Endometrial microvascular endothelial cells (primary cell): ENCODE measurements around the gene LMF1. TPM values are rescaled to one million over a fixed set of nuclear protein-coding genes. Genes with fewer than 3 reads are reported as not detected.

Experiments
- in situ Hi-C: cut with HindIII; loops from 2 replicates; pipeline ENCODE4 v1.10.0; 2017; ENCODE audit warnings: low sequenced_read_pairs, low pct_unique_long_range_greater_than_20kb; ENCODE audit errors: inconsistent ontology term
- total RNA-seq: library from RNA; depleted of rRNA; stranded (reverse); fragments of >200 nt; gene quantifications from one replicate; pipeline ENCODE4 v1.2.3, GENCODE V29; 2015; ENCODE audit errors: inconsistent ontology term

LMF1 gene
- total RNA-seq, 1 donor from 2014 or later: 6.3 TPM

GRCh38 chr16:911101-911500 is 59.7 kb downstream of the LMF1 start:
- in situ Hi-C loops: no loop called here

- in situ Hi-C loops: no loop called here
These were observed 60.6 kb downstream of the LMF1 start for GRCh38 chr16:910181-910580.

GRCh38 chr16:909281-910000 is 61.3 kb downstream of the LMF1 start:
- in situ Hi-C loops: no loop called here

- in situ Hi-C loops: no loop called here
These were observed 62.1 kb downstream of the LMF1 start for GRCh38 chr16:908526-909155.

GRCh38 chr16:907842-908241 is 62.9 kb downstream of the LMF1 start:
- in situ Hi-C loops: no loop called here

- in situ Hi-C loops: no loop called here
These were observed 63.4 kb downstream of the LMF1 start for GRCh38 chr16:907361-907760.

GRCh38 chr16:906296-906695 is 64.5 kb downstream of the LMF1 start:
- in situ Hi-C loops: no loop called here

- in situ Hi-C loops: no loop called here
These were observed 68.8 kb downstream of the LMF1 start for GRCh38 chr16:901715-902601.

- in situ Hi-C loops: no loop called here
These were observed 69.6 kb downstream of the LMF1 start for GRCh38 chr16:901149-901548.

- in situ Hi-C loops: no loop called here
These were observed 70.6 kb downstream of the LMF1 start for GRCh38 chr16:900211-900610.

- in situ Hi-C loops: no loop called here
These were observed 71.1 kb downstream of the LMF1 start for GRCh38 chr16:899683-900060.

- in situ Hi-C loops: no loop called here
These were observed 71.8 kb downstream of the LMF1 start for GRCh38 chr16:898761-899682.

- in situ Hi-C loops: no loop called here
These were observed 72.6 kb downstream of the LMF1 start for GRCh38 chr16:898216-898615.

GRCh38 chr16:897701-898100 is 73.1 kb downstream of the LMF1 start:
- in situ Hi-C loops: no loop called here

GRCh38 chr16:897200-897543 is 73.6 kb downstream of the LMF1 start:
- in situ Hi-C loops: no loop called here

- in situ Hi-C loops: no loop called here
These were observed 74.3 kb downstream of the LMF1 start for GRCh38 chr16:896261-897199.

GRCh38 chr16:895371-895770 is 75.4 kb downstream of the LMF1 start:
- in situ Hi-C loops: no loop called here

GRCh38 chr16:894841-895240 is 75.9 kb downstream of the LMF1 start:
- in situ Hi-C loops: no loop called here
